ENCODE measurements around the gene OXTR. TPM values are rescaled to one million over a fixed set of nuclear protein-coding genes. Genes with fewer than 3 reads are reported as not detected.

Gene OXTR
- total RNA-seq, 3 donors from 2014 or later = 0.25 to 1.2 (median 0.41) TPM

DNA sequence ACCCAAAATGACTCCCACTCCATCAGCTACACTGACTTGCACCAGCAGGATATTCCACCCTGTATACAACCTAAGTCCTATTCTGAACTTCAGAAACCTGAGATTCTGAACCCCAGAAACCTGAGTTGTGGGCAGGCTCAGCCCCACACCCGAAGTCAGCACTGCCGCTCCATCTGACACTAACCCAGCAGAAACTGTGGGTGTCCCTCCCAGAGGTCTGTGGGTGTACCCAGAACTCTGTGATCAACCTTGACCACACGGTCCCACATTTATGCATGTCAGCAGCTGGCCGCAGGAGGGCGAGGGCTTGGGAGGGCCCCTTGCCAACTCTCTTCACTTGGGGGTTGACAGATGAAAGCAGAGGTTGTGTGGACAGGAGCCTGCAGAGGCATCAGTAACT lies 9.3 kb downstream of the OXTR start:
- DNase-seq (no peak), ATAC-seq (no peak)
- Mint-ChIP-seq H3K27me3 (ENCODE audit: low read depth) (no peaks in the 10 kb centered on the region), H3K9me3 (no peaks in the 10 kb centered on the region), H3K4me3 (no peak overlapping the region), H3K36me3 (ENCODE audit: insufficient read depth) (no peaks in the 10 kb centered on the region), H3K4me1 (ENCODE audit: low read depth) (no peaks in the 10 kb centered on the region)

- Mint-ChIP-seq H3K4me1 (ENCODE audit: low read depth) (no peaks in the 10 kb centered on the region), H3K27me3 (ENCODE audit: low read depth) (no peaks in the 10 kb centered on the region), H3K4me3 (no peak overlapping the region), H3K9me3 (no peaks in the 10 kb centered on the region), H3K36me3 (ENCODE audit: insufficient read depth) (no peaks in the 10 kb centered on the region)
- DNase-seq (no peak), ATAC-seq (no peak)
Measured at GRCh38 chr3:8759038-8759707, 10.2 kb downstream of the OXTR start.

DNA sequence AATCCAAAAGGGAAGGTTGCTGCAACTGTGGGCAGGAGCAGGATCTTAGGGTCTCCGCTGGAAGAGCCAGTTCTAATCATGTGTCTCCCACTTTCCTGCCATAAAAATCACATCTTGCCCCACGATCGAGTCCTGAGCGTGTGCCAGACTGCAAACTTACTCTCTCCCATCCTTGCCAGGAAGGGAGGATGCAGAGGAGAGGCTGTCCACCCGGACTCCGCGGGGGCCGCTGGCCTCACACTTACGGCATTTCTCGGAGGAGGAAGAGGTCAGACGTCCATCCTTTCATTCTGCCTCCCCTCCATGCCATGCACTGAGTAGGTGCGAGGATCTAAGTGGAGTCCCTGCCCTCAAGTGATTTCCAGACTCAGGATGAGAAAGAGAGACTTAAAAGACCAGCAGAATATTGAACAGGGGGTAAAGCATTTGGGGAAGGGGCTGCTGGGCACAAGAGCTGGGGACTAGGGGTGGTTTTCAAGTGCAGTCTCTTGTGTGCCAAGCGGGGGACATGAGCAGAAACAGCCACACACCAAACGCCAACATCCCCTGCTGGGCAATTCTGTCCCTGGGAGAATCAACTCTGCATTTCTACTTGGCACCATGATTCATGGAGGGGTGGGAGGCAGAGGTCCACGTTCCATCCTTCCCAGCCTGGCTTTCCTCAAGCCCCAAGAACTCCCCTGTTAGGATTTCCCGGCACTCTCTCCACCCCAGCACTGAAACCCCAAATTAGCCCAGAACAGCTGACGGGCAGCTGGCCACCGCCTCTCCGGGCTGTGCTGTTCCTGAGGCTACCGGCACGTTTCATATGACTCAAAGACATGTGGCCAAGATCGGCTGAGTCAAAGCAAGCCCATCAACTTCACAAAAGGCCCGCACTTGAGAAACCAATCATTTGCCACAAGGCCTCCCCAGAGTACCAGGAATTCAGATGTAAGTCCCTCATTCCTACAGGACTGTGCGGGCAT lies 11.6 kb downstream of the OXTR start:
- Mint-ChIP-seq H3K4me3 (no peak overlapping the region), H3K27me3 (ENCODE audit: low read depth) (no peaks in the 10 kb centered on the region), H3K9me3 (no peaks in the 10 kb centered on the region), H3K4me1 (ENCODE audit: low read depth) (no peaks in the 10 kb centered on the region), H3K36me3 (ENCODE audit: insufficient read depth) (no peaks in the 10 kb centered on the region)
- ATAC-seq (no peak), DNase-seq (no peak)

GRCh38 chr3:8756671-8757070 lies 12.7 kb downstream of the OXTR start:
- H3K4me3 Mint-ChIP-seq = no peak overlapping the region
- H3K9me3 Mint-ChIP-seq = no peaks in the 10 kb centered on the region
- DNase-seq (no peak), ATAC-seq (no peak)
- H3K36me3 Mint-ChIP-seq (ENCODE audit: insufficient read depth) = no peaks in the 10 kb centered on the region
- H3K27me3 Mint-ChIP-seq (ENCODE audit: low read depth) = no peaks in the 10 kb centered on the region
- H3K4me1 Mint-ChIP-seq (ENCODE audit: low read depth) = no peaks in the 10 kb centered on the region

- Mint-ChIP-seq H3K9me3 (no peaks in the 10 kb centered on the region), H3K27me3 (ENCODE audit: low read depth) (no peaks in the 10 kb centered on the region), H3K4me3 (no peak overlapping the region), H3K4me1 (ENCODE audit: low read depth) (no peaks in the 10 kb centered on the region), H3K36me3 (ENCODE audit: insufficient read depth) (no peaks in the 10 kb centered on the region)
- no peak for ATAC-seq
- no peak for DNase-seq
Measured at GRCh38 chr3:8755564-8756237, 13.7 kb downstream of the OXTR start.

GRCh38 chr3:8755097-8755496 lies 14.3 kb downstream of the OXTR start:
- Mint-ChIP-seq H3K4me3 (no peak overlapping the region), H3K27me3 (ENCODE audit: low read depth) (no peaks in the 10 kb centered on the region), H3K36me3 (ENCODE audit: insufficient read depth) (no peaks in the 10 kb centered on the region), H3K4me1 (ENCODE audit: low read depth) (no peaks in the 10 kb centered on the region), H3K9me3 (no peaks in the 10 kb centered on the region)
- ATAC-seq = no peak
- no peak for DNase-seq

- DNase-seq (no peak), ATAC-seq (no peak)
- no peaks in the 10 kb centered on the region for H3K27me3 Mint-ChIP-seq (ENCODE audit: low read depth)
- H3K4me3 Mint-ChIP-seq = no peak overlapping the region
- no peaks in the 10 kb centered on the region for H3K4me1 Mint-ChIP-seq (ENCODE audit: low read depth)
- H3K9me3 Mint-ChIP-seq = no peaks in the 10 kb centered on the region
- no peaks in the 10 kb centered on the region for H3K36me3 Mint-ChIP-seq (ENCODE audit: insufficient read depth)
Measured at GRCh38 chr3:8752832-8753231, 16.6 kb downstream of the OXTR start.

DNA sequence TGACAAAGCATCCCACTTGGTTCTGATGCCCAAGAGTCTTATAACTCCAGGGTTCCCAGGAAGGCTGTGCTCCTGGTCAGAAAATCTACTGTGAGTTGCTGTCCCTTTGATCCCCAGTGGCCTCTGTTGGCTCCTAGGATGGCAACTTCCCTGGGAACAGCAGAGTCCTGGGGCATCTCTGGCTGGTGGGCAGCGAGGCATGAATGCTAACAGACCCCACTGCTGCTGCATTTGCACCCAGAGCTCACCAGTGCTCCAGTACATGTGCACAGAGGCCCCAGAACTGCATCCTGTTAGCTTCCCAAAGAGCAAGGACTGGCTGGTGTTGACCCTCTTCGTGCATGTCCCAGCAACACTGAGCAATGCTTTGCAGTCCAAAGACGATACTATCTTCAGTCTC lies 20.1 kb downstream of the OXTR start:
- no peaks in the 10 kb centered on the region for H3K36me3 Mint-ChIP-seq (ENCODE audit: insufficient read depth)
- DNase-seq = no peak
- H3K4me1 Mint-ChIP-seq (ENCODE audit: low read depth) = no peaks in the 10 kb centered on the region
- no peak overlapping the region for H3K4me3 Mint-ChIP-seq
- no peaks in the 10 kb centered on the region for H3K27me3 Mint-ChIP-seq (ENCODE audit: low read depth)
- no peaks in the 10 kb centered on the region for H3K9me3 Mint-ChIP-seq
- ATAC-seq = no peak

GRCh38 chr3:8746780-8747345 lies 22.6 kb downstream of the OXTR start:
- Mint-ChIP-seq H3K4me3 (no peak overlapping the region), H3K4me1 (ENCODE audit: low read depth) (no peaks in the 10 kb centered on the region), H3K36me3 (ENCODE audit: insufficient read depth) (no peaks in the 10 kb centered on the region), H3K27me3 (ENCODE audit: low read depth) (no peaks in the 10 kb centered on the region), H3K9me3 (no peaks in the 10 kb centered on the region)
- no peak for DNase-seq
- no peak for ATAC-seq

GRCh38 chr3:8745619-8746370 lies 23.6 kb downstream of the OXTR start:
- H3K27me3 Mint-ChIP-seq (ENCODE audit: low read depth) = no peaks in the 10 kb centered on the region
- no peak overlapping the region for H3K4me3 Mint-ChIP-seq
- H3K4me1 Mint-ChIP-seq (ENCODE audit: low read depth) = no peaks in the 10 kb centered on the region
- DNase-seq = no peak
- H3K9me3 Mint-ChIP-seq = no peaks in the 10 kb centered on the region
- no peak for ATAC-seq
- H3K36me3 Mint-ChIP-seq (ENCODE audit: insufficient read depth) = no peaks in the 10 kb centered on the region

DNA sequence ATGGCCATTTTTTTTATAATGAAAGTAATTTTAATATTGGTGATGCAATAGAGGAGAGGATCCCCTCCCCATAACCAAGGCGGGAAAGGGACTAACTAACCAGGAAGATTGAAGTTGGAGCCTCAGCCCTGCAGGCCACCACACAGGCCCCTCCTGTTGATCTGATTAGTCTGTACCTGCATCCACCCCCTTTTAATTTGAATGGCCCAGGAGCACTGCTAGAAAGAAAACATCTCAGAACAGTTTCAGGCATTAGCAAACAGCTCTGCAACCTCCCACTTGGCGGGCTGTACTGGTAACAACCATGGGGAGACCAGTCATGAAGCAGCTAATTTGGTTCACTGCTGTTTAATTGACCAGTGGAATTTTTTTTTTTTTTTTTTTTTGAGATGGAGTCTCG lies 25.5 kb downstream of the OXTR start:
- no peaks in the 10 kb centered on the region for H3K36me3 Mint-ChIP-seq (ENCODE audit: insufficient read depth)
- DNase-seq = no peak

GRCh38 chr3:8743021-8743601 lies 26.3 kb downstream of the OXTR start:
- H3K4me3 Mint-ChIP-seq = no peak overlapping the region
- H3K4me1 Mint-ChIP-seq (ENCODE audit: low read depth) = no peaks in the 10 kb centered on the region
- ATAC-seq (no peak), DNase-seq (no peak)
- no peaks in the 10 kb centered on the region for H3K36me3 Mint-ChIP-seq (ENCODE audit: insufficient read depth)
- no peaks in the 10 kb centered on the region for H3K27me3 Mint-ChIP-seq (ENCODE audit: low read depth)
- H3K9me3 Mint-ChIP-seq = no peaks in the 10 kb centered on the region

More for the DNA sequence above, 25.5 kb downstream of the OXTR start:
- Mint-ChIP-seq H3K4me3 (no peak overlapping the region), H3K4me1 (ENCODE audit: low read depth) (no peaks in the 10 kb centered on the region), H3K9me3 (no peaks in the 10 kb centered on the region), H3K27me3 (ENCODE audit: low read depth) (no peaks in the 10 kb centered on the region)
- no peak for ATAC-seq

DNA sequence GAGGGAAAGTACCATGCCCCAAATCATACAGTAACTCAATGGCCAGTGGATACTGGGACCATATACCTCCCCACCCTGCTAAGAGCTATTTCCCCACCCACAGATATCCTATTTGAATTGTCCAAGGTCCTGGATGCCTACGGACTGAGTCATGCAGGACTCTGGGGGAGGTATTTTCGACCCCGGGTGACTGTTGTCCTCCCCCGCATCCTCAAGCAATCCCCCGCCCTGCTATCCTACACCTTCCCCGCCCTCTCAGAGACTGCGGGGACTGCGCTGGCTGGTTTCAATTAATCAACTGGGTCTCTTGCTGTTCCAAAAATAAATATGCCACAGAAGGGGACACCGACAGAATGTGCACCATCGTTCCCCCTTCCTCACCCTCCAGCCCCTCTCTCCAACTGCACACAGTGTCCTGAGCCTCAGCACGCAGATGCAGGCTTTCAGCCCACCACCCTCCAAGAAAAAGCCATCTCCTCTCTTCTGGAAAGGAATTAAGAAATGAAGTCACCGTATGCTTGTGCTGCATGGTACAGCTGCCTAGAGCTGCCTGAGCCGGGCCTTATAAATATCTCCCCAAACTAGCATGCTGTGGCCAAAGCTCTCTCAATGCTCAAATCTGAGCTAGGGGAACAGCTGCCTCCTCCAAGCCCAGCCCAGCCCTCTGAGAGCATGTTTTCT lies 27.7 kb downstream of the OXTR start:
- no peaks in the 10 kb centered on the region for H3K36me3 Mint-ChIP-seq (ENCODE audit: insufficient read depth)
- no peaks in the 10 kb centered on the region for H3K9me3 Mint-ChIP-seq
- H3K4me1 Mint-ChIP-seq (ENCODE audit: low read depth) = no peaks in the 10 kb centered on the region

More for the DNA sequence above, 27.7 kb downstream of the OXTR start:
- Mint-ChIP-seq H3K4me3 (no peak overlapping the region), H3K27me3 (ENCODE audit: low read depth) (no peaks in the 10 kb centered on the region)
- no peak for ATAC-seq
- DNase-seq = no peak

Measured in activated T-cell treated with anti-CD3 and anti-CD28 coated beads, Interleukin-2, amount 50 U/mL, for 4 hours (primary cell).